OCI-LY7 (cell line): ENCODE measurements around the gene DOCK1.

ENCODE experiments used
- EZH2phosphoT487 ChIP-seq: fragments of 200-600 bp; sonication (generic); IDR thresholded peaks from 2 replicates; pipeline ENCODE4 v1.6.1; 2018; ENCODE audit warnings: low read depth, borderline replicate concordance, mild to moderate bottlenecking, mixed run types, antibody characterized with exemption, low read length, moderate library complexity, mixed read lengths
- TF ChIP-seq, protein P1 (sequence below): fragments of 200-600 bp; sonication (generic); conservative IDR thresholded peaks from 2 replicates; pipeline ENCODE4 v1.5.1; 2014; ENCODE audit warnings: mild to moderate bottlenecking, antibody characterized with exemption, low read length, moderate library complexity, mixed read lengths

DNA sequence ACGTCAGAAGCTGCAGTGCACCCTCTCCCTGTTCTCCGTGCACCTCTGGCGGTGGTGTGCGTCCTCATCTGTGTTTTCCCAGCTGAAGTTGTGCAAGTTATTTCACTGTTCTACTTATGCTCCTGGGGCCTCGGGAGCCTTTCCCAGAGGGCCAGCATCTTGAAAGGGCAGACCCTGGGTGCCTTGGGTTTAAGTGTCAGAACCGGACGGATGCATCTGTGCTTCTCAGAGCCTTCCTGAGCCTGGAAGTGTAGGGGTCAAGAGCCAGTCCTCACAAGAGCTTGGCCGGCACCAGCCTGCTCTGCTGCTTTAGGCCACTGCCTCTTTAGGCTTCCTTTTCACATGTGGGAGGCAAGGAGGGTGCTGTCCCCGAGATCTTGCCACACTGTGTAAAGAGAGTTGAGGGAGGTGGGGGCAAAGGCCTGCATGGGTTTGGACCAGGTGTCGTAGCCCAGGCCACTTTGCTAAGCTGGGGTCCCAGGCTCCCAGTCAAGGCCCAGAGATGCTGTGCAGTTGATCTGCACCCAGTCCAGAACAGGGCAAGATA is 515.0 kb downstream of the DOCK1 start:
- TF ChIP-seq, protein P1, sequence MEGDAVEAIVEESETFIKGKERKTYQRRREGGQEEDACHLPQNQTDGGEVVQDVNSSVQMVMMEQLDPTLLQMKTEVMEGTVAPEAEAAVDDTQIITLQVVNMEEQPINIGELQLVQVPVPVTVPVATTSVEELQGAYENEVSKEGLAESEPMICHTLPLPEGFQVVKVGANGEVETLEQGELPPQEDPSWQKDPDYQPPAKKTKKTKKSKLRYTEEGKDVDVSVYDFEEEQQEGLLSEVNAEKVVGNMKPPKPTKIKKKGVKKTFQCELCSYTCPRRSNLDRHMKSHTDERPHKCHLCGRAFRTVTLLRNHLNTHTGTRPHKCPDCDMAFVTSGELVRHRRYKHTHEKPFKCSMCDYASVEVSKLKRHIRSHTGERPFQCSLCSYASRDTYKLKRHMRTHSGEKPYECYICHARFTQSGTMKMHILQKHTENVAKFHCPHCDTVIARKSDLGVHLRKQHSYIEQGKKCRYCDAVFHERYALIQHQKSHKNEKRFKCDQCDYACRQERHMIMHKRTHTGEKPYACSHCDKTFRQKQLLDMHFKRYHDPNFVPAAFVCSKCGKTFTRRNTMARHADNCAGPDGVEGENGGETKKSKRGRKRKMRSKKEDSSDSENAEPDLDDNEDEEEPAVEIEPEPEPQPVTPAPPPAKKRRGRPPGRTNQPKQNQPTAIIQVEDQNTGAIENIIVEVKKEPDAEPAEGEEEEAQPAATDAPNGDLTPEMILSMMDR, result no peak
- no peak for TF ChIP-seq EZH2phosphoT487
